ENCODE data around the gene GADD45A.
"Not testable (repeated sequence)": the region's sequence is repeated elsewhere in the genome, so short reads cannot be mapped to it uniquely, and the experiment has no call there.

The GADD45A gene

DNA sequence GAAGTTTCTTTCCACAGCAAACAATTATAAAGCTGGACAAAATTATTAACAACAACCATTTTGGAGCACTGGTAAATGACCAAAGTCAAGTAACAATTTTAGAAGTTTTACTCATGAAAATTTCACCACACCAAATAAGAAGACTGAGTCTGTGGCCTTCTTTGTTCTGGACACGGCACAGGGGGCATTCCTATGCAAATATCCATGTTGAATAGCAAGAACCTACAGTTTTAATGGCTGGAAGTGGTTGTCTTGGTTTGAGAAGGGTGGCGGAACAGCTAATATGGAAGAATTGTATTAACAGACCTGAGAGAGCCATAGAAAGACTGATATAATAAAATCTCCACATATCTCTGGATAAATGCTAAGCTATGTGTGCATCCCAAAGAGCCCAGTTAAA lies 29.4 kb upstream of the GADD45A start:
- ATAC-seq: no peak
- TF ChIP-seq ZC3H10 (CRISPR knock-in tag; IDR thresholded peaks at IDR 0.05) (no peak), ZNF565 (CRISPR knock-in tag; conservative IDR thresholded peaks at IDR 0.05; ENCODE audit: low read depth) (no peak), ESRRG (CRISPR knock-in tag; IDR thresholded peaks at IDR 0.05) (no peak), RARB (CRISPR knock-in tag; IDR thresholded peaks at IDR 0.05) (no peak), CSRNP3 (CRISPR knock-in tag; IDR thresholded peaks at IDR 0.05) (no peak), SNAI2 (CRISPR knock-in tag; IDR thresholded peaks at IDR 0.05) (no peak), TCF4 (CRISPR knock-in tag; IDR thresholded peaks at IDR 0.05; ENCODE audit: borderline replicate concordance) (no peak), ZNF70 (CRISPR knock-in tag; IDR thresholded peaks at IDR 0.05) (no peak), ZFP3 (CRISPR knock-in tag; IDR thresholded peaks at IDR 0.05) (no peak), OSR1 (CRISPR knock-in tag; IDR thresholded peaks at IDR 0.05) (no peak), CSDC2 (CRISPR knock-in tag; IDR thresholded peaks at IDR 0.05) (no peak), TOX (CRISPR knock-in tag; IDR thresholded peaks at IDR 0.05; ENCODE audit: borderline replicate concordance) (no peak)
- TF ChIP-seq, protein P1, sequence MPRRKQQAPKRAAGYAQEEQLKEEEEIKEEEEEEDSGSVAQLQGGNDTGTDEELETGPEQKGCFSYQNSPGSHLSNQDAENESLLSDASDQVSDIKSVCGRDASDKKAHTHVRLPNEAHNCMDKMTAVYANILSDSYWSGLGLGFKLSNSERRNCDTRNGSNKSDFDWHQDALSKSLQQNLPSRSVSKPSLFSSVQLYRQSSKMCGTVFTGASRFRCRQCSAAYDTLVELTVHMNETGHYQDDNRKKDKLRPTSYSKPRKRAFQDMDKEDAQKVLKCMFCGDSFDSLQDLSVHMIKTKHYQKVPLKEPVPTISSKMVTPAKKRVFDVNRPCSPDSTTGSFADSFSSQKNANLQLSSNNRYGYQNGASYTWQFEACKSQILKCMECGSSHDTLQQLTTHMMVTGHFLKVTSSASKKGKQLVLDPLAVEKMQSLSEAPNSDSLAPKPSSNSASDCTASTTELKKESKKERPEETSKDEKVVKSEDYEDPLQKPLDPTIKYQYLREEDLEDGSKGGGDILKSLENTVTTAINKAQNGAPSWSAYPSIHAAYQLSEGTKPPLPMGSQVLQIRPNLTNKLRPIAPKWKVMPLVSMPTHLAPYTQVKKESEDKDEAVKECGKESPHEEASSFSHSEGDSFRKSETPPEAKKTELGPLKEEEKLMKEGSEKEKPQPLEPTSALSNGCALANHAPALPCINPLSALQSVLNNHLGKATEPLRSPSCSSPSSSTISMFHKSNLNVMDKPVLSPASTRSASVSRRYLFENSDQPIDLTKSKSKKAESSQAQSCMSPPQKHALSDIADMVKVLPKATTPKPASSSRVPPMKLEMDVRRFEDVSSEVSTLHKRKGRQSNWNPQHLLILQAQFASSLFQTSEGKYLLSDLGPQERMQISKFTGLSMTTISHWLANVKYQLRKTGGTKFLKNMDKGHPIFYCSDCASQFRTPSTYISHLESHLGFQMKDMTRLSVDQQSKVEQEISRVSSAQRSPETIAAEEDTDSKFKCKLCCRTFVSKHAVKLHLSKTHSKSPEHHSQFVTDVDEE (CRISPR knock-in tag; IDR thresholded peaks at IDR 0.05): no peak
- TF ChIP-seq, protein P2, sequence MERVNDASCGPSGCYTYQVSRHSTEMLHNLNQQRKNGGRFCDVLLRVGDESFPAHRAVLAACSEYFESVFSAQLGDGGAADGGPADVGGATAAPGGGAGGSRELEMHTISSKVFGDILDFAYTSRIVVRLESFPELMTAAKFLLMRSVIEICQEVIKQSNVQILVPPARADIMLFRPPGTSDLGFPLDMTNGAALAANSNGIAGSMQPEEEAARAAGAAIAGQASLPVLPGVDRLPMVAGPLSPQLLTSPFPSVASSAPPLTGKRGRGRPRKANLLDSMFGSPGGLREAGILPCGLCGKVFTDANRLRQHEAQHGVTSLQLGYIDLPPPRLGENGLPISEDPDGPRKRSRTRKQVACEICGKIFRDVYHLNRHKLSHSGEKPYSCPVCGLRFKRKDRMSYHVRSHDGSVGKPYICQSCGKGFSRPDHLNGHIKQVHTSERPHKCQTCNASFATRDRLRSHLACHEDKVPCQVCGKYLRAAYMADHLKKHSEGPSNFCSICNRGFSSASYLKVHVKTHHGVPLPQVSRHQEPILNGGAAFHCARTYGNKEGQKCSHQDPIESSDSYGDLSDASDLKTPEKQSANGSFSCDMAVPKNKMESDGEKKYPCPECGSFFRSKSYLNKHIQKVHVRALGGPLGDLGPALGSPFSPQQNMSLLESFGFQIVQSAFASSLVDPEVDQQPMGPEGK (CRISPR knock-in tag; IDR thresholded peaks at IDR 0.05; ENCODE audit: borderline replicate concordance): no peak

DNA sequence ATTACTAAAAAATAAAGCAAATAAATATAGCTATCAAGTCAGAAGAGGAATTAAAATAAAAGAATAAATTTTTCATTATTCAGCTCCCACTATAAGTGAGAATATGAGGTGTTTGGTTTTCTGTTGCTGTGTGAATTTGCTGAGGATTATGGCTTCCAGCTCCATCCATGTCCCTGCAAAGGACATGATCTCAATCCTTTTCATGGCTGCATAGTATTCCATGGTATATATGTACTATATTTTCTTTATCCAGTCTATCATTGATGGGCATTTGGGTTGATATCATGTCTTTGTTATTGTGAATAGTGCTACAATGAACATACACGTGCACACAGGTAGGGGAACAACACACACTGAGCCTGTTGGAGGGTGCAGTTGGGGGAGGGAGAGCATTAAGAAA lies 27.8 kb upstream of the GADD45A start:
- ATAC-seq: not testable (repeated sequence)

GRCh38 chr1:67659229-67659628 lies 25.8 kb upstream of the GADD45A start:
- TF ChIP-seq, protein P3, sequence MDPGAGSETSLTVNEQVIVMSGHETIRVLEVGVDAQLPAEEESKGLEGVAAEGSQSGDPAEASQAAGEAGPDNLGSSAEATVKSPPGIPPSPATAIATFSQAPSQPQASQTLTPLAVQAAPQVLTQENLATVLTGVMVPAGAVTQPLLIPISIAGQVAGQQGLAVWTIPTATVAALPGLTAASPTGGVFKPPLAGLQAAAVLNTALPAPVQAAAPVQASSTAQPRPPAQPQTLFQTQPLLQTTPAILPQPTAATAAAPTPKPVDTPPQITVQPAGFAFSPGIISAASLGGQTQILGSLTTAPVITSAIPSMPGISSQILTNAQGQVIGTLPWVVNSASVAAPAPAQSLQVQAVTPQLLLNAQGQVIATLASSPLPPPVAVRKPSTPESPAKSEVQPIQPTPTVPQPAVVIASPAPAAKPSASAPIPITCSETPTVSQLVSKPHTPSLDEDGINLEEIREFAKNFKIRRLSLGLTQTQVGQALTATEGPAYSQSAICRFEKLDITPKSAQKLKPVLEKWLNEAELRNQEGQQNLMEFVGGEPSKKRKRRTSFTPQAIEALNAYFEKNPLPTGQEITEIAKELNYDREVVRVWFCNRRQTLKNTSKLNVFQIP (CRISPR knock-in tag; IDR thresholded peaks at IDR 0.05; ENCODE audit: borderline replicate concordance, low read depth): no peak
- no peak for TF ChIP-seq TCF4 (CRISPR knock-in tag; IDR thresholded peaks at IDR 0.05; ENCODE audit: borderline replicate concordance)
- TF ChIP-seq, protein P1 (CRISPR knock-in tag; IDR thresholded peaks at IDR 0.05): no peak
- 0 out of 3 replicates have a peak, but pooled peaks have one; percentile 30 for ATAC-seq

- ATAC-seq: no peak
- TF ChIP-seq, protein P4, sequence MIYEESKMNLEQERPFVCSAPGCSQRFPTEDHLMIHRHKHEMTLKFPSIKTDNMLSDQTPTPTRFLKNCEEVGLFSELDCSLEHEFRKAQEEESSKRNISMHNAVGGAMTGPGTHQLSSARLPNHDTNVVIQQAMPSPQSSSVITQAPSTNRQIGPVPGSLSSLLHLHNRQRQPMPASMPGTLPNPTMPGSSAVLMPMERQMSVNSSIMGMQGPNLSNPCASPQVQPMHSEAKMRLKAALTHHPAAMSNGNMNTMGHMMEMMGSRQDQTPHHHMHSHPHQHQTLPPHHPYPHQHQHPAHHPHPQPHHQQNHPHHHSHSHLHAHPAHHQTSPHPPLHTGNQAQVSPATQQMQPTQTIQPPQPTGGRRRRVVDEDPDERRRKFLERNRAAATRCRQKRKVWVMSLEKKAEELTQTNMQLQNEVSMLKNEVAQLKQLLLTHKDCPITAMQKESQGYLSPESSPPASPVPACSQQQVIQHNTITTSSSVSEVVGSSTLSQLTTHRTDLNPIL (CRISPR knock-in tag; IDR thresholded peaks at IDR 0.05; ENCODE audit: low read depth): no peak
- TF ChIP-seq SNAI2 (CRISPR knock-in tag; IDR thresholded peaks at IDR 0.05) (no peak), ZFP3 (CRISPR knock-in tag; IDR thresholded peaks at IDR 0.05) (no peak), ZFP30 (CRISPR knock-in tag; IDR thresholded peaks at IDR 0.05) (no peak), ISL1 (CRISPR knock-in tag; IDR thresholded peaks at IDR 0.05) (no peak), CSDC2 (CRISPR knock-in tag; IDR thresholded peaks at IDR 0.05) (no peak), ZNF8 (CRISPR knock-in tag; IDR thresholded peaks at IDR 0.05) (no peak), OSR1 (CRISPR knock-in tag; IDR thresholded peaks at IDR 0.05) (no peak), TCF4 (CRISPR knock-in tag; IDR thresholded peaks at IDR 0.05; ENCODE audit: borderline replicate concordance) (no peak), ARNTL (CRISPR knock-in tag; IDR thresholded peaks at IDR 0.05; ENCODE audit: borderline replicate concordance, low read depth) (no peak), ZNF565 (CRISPR knock-in tag; conservative IDR thresholded peaks at IDR 0.05; ENCODE audit: low read depth) (no peak), ZC3H10 (CRISPR knock-in tag; IDR thresholded peaks at IDR 0.05) (no peak), RARB (CRISPR knock-in tag; IDR thresholded peaks at IDR 0.05) (no peak), ESRRG (CRISPR knock-in tag; IDR thresholded peaks at IDR 0.05) (no peak), TOX (CRISPR knock-in tag; IDR thresholded peaks at IDR 0.05; ENCODE audit: borderline replicate concordance) (no peak)
- TF ChIP-seq, protein P1 (CRISPR knock-in tag; IDR thresholded peaks at IDR 0.05): no peak
Observed at GRCh38 chr1:67662884-67663283, 22.1 kb upstream of the GADD45A start.
